HG02642 (cell line): ENCODE results near the gene PTPRR.

Source experiments
- ATAC-seq: cut with Tn5 transposase; IDR thresholded peaks from one replicate; pipeline ENCODE4 v1.9.1; 2021; ENCODE audit warnings: mild to moderate bottlenecking; ENCODE audit not compliant: unreplicated experiment, poor library complexity

The PTPRR gene

DNA sequence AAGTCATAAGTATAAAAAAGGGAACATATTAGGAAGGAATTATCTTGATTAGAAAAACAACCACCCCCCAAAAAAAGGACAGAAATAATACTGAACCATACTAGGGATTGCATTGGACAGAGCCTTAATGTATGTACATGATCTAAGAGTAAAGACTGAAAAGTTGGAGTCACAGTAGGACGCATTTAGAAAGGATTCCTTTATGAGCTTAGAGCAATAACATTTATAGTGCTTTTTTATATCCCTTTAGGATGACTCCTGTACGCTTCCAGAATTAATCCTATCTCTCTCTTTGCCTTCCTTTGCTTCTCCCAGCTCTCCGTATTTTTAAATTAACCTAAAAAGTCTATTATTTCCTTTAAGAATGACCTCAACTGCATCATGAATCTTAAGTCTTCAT lies 75.3 kb downstream of the PTPRR start:
- no peak for ATAC-seq

DNA sequence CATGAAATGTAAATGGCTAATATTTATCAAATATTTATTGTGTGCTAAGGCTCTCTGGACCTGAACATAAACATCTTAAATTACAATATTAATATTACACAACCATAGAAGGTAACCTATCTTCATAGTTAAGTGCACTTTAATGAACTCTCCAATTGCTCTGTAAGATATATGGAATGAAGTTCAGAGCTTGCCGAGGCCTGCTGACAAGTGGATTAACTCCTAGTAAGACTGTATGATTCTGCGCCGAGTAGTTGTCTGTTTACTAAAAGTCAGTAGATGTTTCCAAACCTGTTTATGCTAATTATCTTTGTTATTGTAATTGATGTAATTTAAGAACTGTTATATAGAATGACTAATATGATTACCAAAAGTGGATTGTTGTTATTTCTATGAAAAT lies 77.2 kb downstream of the PTPRR start:
- no peak for ATAC-seq

DNA sequence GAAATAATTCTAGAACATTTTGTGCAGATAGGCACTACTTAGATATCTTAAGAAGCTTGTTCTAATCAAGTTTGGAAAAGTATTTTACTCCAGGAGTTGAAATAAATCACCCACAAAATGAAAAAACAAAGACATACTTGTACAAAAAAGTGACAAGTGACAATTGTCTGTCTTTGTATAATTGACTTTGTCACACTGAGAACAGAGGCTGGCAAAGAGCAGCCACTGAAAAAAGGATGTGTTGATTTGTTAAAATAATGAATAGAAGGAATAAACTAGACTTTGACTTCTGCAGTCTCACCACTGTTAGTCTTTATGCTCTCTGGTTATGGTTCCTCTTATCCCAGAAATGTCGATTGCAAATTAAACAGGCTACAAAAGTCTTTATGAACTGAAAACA lies 77.6 kb downstream of the PTPRR start:
- no peak for ATAC-seq

DNA sequence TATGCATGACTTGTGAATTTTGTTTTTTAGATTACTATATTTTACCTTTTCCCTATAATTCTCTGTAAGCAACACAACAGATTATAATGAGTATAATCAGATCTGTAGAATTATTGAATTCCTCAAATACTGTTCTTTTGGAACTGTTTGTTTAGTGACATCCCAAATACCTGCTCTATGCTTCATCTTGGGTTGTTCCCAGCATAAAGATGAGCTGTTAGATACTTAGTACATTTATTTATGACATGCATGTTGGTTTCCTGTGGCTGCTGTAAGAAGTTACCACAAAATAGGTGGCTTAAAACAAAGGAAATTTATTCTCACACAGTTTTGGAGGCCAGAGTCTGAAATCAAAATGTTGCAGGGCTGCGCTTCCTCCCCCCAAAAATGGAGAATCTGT lies 78.4 kb downstream of the PTPRR start:
- no peak for ATAC-seq

DNA sequence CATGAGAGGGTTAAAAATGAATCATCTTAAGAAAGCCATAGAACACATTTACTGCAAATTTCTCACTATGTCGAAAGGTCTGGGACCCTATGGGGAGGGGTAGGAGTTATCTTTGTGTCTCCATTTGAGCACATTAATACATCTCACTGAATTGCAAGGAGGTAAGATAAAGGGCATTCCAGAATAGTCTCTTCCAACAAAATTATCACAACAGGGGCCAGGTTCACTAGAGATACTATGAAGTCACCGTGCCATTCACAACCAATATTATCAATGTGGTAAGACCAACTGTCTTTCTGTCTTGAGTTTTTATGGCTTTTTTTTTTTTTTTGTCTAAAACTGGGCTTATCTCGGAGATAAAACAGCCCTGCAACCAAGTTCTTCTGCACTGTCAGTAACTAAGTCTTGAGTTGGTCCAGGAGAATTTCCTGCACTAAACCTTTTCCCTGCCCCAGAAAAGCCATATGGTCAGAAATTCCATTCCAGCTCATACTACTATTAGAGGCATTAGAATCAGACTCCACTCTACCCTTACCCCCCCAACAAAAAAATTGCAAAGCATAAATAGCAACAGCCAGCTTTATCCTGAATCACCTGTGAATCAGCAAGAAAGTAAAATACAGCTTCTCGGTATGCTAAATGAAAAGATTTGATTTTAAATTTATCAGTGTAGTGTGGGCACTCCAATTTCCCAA lies 79.7 kb downstream of the PTPRR start:
- no peak for ATAC-seq

DNA sequence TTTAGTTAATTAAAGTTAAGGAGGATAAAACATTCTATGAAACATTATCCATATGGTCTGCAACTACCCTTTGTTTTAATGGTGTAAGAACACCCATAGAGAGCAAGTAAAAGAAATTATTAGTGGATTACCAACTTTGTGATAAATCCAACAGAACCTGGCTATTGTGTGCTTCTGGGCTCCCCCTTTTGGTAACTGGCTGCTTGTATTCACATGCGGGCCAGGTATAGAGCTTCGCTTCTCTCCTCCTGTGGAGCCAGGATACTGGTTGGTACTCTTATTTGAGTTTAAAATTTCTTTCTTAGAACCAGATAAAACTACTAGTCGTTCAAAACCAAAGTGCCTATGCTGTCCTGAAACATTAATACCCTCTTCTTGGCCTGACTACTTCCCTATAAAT lies 81.0 kb downstream of the PTPRR start:
- no peak for ATAC-seq

DNA sequence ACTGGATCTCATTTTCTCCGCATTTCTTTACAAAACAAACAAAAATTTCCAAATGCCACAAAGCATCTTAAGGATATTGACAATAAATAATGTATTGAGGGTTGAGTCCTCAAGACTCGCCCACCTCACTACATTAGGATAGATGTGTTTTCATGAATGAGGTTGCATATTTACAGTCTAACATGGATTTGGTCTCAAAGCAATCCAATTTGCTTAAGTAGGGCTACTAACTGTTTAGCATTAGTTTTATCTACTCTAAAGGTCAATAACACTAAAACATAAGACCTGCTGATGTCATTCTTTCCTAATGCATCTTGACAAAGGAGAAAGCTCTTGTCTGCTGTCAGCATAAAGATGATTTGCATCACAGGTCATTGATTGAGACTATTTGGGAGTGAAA lies 82.4 kb downstream of the PTPRR start:
- no peak for ATAC-seq

DNA sequence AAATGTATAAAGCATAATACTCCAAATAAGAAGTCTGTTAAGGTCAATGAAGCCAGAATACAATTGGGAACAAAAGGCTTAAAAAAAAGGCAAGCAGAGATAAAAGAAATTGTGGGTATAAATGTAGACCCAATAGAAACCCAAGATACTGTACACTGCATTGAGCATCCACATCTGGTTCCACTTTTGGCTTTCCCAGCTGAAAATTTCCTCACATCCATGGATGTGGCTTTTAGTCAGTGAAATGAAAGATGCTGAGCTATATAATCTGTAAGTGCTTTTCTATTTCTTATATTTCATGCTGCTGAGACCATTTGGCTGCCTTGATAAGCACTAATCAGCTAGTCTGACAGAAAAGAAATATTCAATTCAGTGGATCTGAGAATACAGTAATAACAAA lies 83.5 kb downstream of the PTPRR start:
- ATAC-seq = no peak

DNA sequence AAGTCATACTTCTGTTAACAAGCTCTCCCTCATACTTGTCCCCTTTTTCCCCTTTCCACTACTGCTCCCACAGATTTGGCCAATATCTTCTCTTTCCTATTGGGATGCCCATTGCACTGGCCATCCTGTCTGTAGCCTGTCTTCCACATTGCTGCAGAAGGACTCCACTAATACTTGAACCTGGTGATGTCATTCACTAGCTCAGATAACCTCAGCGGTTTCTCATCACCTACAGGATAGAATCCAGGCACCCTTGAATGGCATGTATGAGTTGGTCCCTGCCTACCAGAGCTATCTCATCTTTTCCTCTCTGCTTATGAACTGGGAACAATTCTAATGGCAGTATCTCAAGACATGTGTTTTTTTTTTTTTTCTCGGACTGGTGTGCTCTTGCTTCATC lies 84.6 kb downstream of the PTPRR start:
- no peak for ATAC-seq

DNA sequence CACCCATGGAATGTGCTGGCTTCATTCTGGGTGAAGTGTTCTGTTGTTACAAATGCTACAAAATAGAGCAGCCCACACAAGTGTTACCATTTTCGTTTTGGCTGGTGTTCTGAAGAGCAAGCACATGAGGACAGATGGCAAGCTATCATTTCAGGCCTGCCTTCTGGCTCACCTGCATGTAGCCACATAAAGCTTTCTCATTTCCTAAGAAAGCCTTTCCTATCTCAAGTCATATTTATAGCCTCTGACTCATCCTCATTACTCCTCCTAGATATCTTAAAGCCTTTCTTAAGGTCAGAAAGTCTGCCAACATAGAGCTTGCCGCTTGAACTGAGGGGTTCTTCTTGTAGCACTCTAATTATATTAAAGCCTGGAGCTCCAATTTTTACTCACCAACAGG lies 89.0 kb downstream of the PTPRR start:
- ATAC-seq = no peak

DNA sequence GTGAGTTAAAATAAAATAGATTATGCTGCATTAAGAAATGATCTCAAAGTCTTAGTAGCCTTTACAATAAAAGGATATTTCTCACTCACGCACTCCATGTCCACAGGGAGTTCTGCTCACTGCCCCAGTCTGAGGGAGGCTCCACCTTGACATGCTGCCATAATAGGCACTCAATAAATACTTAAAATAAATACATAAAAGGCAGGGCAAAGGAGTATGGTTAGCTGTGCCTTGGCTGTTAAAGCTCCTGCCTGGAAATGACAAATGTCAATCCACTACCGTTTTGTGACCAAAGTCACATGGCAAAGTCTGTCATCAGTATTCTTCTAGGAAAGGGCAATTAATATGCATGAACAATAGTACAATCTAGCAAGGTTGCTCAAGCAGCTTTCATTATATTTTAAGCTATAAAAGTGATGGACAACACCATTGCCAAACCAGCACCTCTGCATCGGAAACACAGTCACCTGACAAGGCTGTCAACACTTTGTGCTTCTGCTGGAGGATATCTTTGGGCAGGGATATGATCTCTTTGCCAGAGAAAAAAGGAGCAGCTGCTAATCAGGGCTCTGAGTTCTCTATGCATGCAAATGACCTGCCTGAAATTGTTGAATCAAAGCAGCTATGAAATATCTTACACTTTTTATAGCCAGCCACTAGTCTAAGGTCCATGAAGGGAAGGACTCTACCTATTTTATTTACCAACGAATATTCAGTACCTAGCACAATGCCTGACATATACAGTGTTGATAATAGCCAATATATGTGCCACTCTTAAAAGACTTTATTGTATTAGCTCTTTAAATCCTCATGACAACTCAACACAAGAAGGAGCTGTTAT lies 90.1 kb downstream of the PTPRR start:
- no peak for ATAC-seq

DNA sequence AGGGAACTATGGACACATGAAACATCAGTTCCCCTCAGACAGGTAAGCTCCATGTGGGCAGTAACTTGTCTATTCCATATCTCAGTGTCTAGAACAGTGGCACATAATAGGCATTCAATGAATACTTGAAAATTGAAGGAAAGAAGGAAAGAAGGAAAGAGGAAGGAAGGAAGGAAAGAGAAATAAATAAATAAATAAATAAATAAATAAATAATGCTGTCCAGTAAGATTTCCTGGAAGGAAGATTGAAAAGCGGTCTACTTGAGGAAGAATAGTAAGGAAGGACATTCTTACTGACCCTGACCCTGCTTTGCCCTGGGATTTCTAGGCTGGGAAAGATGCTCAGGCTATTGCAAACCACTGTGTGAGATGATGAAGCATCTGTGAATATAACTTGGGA lies 91.5 kb downstream of the PTPRR start:
- no peak for ATAC-seq

DNA sequence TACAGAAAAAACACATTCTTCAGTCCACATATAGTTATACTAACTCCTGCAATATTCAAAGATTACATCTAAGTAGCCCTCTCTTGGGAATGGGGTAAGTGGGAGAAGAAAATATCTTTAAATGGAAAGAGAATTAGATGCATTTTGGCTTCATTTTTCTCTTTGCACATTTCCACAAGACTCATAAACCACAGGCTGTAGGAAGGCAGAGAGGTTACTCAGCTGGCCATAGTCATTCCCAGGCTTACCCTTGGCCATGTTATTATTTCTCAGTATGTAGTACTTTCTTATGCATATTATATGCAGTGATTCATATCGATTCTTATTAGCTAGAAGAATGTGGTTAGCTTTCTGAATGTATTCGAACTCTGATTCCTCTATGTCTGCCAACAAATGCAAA lies 92.2 kb downstream of the PTPRR start:
- ATAC-seq = no peak

DNA sequence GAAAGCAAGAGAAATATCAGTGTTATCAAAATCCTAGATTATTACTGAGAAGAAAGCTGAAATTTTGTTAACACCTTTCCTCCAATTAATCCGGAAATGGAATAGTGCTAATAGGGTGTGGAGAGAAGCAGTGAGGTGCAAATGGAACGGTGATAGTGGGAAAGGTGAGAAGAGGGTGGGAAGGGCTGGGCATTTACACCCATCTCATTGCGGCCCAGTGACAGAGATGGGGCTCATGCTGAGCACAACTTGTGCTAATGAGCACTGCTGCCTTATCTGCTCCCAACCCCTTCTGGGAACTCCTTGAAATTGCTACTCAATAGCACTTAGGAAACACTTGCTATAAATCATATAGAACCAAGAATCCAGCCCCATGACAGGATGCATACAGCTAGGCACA lies 94.4 kb downstream of the PTPRR start:
- ATAC-seq = no peak

DNA sequence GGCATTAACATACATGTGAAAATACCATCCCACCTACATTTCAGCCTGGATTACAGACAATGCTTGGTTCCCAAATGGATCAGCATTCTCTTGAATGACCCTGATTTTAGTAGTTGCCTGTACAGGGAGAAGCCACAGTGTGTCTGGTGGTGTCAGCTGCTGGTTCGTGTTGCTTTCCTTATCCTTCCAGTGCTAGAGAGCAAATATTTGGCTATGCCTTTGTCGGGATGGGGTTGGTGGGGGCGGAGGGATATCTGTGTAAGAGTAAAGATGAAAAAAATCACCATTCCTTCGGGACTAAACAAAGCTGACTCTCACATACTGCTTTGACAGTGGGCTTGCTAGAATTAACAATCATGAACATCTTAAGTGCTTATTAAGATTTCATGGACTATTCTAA lies 96.0 kb downstream of the PTPRR start:
- ATAC-seq = no peak

DNA sequence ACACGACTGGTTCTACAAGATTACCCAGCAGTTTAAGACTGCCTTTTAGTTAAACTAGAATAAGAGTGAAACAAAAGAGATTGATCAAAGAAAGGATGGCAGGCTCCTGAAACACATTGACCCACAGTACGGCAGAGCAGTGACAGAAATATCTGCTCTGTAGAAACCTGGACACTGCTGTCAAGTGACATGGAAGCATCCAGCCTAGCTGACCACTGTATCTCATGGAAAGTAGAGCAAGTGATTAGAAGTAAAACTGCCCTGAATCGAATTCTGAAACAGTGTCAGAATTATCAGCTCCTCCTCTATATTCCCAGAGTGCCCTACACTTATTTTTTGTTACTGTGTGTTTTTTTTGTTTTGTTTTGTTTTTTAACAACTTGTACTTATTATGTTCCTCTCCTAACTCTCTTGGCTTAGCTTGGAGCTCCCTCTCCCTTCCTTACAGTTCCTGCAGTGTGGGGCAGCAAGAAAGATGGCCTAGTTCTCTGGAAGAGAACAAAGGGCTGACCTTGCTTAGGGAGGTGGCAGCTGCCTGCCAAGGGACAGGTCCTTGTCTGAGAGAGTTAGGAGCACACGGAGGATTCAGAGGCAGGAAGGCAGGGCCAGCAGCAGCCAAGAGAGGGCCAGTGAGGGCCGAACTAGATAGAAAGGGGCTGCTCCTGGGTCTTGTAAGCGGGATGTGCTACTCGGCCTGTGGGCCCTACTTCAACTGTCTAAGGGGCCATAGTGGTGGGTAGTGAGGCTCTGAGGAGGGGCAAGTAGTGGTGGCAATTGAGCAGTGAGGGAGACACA lies 97.2 kb downstream of the PTPRR start:
- ATAC-seq = no peak

DNA sequence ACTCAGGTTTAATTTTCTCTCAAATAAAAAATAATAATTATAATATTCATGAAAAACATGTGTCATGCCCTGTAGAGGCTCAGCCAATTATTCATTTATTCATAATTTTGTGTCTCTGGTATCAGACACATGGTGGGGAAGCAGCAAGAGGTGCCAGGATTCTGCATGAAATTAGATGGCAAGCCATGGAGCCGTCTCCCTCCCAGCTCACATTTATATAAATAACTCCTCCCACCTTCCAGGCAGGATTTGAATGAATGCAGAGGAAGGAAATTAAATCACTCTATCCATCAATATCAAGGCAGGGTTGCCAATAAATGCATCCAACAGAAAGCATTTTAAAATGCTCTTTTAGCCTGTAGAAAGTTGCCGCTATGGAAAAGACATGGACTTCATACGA lies 98.1 kb downstream of the PTPRR start:
- no peak for ATAC-seq

DNA sequence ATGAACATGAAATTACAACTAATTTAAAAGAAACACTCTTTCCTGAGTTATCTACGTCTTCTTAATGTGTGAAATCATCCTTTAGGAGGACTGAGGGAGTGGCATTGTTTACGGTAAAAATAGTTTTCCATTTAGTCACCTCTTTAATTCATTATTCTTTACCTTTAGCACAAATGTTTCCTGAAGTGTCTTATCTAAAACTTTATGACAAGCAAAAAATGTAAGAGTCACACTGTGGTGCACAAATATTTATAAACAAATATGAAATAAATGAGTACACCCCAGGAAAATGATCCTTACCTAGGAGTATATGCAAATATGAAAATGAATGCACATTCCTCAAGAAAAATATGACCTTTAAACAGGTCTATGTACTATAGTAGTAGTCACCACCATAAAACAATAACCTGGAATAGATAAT lies 104.6 kb downstream of the PTPRR start:
- no peak for ATAC-seq

DNA sequence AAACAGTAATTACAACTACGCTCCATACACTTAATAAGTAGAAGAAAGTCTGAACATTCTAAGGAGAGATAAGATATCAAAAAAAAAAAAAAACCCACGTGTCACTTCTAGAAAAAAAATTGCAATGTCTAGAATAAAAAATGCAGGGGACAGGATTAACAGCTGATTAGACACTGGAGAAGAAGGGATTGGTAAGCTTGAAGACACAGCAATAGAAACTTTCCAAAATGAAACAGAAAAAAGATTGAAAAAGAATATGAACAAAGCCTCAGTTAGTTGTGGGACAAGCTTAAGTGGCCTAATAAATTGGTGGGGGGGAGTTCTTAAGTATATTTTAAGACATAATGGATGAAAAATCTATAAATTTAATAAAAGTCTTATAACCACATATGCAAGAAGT lies 105.5 kb downstream of the PTPRR start:
- no peak for ATAC-seq

DNA sequence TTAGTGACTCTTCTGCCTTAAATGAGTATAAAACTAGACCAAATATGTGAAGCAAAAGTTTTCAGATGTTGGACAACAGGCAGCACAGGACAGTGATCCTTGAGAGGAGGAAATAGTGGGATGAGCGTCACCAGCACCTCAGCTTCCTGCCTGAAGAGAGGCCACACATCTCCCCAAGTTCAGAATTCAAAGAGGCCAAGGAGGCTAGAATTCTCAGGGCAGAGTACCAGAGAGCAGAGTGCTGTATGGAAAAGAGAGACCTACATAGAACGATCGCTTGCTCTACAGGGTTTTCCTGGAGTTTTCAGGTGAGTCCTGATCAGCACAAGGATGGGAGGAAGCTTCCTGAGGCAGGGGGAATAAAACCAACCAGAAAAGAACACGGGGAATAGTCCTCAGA lies 107.0 kb downstream of the PTPRR start:
- no peak for ATAC-seq

DNA sequence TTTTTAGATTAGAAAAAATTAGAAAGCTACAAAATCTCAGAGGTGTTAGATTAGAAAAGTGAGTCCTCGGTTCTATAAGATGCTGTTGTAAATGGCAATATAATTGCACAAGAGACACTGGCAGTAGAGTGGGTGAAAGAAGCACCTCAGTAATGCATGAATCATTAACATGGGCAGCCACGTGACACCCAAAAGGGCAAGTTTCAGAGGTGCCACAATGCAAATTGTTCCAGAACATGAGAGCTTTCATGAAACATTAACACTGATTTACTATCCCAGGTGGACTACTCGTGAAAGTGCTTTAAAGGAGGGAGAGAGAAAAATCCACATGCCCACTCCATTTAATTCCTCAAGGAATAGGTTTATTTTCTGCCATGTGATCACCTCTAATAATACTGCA lies 108.4 kb downstream of the PTPRR start:
- ATAC-seq = peak; percentile 47
